Peyer's patch (tissue), 4 donors: ENCODE measurements around the gene SLC7A6.

Experiments used
- CTCF ChIP-seq, 6 experiments: fragments of 450-650 bp in 4 of 6; fragments of 200-600 bp in 2 of 6; sonication (generic) in 1 of 6; IDR thresholded peaks; one replicate each; pipeline ENCODE4 v1.5.1; 2017 to 2019; ENCODE audit warnings: antibody characterized with exemption in 6 of 6, mild to moderate bottlenecking in 3 of 6, moderate library complexity in 1 of 6
- POLR2A ChIP-seq, 2 donors: fragments of 450-650 bp; IDR thresholded peaks; one replicate each; pipeline ENCODE4 v1.5.1; 2017; ENCODE audit warnings: antibody characterized with exemption in 2 of 2, mild to moderate bottlenecking in 2 of 2, moderate library complexity in 2 of 2

DNA sequence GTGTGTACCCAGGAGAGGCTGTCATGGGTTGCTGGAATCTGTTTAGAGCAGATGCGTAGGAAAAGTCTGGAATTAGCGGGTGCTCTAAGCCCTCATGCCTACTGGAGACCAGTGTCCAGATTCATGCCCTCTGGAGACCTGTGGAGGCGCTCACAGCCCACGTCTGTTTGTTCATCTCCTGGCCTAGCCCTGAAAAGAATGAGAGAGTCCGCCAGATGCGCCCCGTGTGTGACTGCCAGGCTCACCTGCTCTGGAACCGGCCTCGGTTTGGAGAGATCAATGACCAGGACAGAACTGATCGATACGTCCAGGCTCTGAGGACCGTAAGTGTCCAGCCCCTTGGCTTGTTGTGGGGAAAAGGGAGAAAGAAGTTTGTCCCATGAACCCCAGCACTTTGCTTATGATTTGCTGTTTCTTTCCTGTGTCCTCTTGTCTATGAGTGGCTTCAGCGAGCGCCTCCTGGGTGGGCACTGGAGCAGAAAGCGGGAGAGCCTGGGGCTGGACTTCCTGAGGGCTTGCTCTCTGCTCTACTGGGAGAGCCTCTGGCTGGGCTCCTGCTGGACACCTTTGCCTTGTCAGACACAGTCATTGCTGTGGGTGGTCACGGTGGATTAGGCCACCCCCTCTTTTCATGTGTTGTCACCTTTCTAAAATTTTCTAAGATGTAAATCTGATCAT lies 81.8 kb downstream of the SLC7A6 start:
- TF ChIP-seq POLR2A (IDR thresholded peaks at IDR 0.05): no peak
- TF ChIP-seq CTCF (IDR thresholded peaks at IDR 0.05): no peak
